Liver (tissue), 9 donors: ENCODE results near the gene LILRB5. TPM values are rescaled to one million over a fixed set of nuclear protein-coding genes. Genes with fewer than 3 reads are reported as not detected.
A peak's percentile ranks its signal among the peaks of the same experiment; 100 is the strongest.

Source experiments
- DNase-seq: peaks from one replicate; pipeline ENCODE4 v3.0.0-alpha.2; 2017; ENCODE audit warnings: low spot score
- H3K27ac ChIP-seq, 2 donors: one replicate each; pipeline ENCODE4 v1.7.0; 2013; ENCODE audit warnings: inconsistent platforms in 2 of 2, low read length in 2 of 2, control low read depth in 1 of 2, low read depth in 1 of 2, mild to moderate bottlenecking in 1 of 2
- H3K27me3 ChIP-seq, 4 donors: one replicate each; pipeline versions ENCODE4 v1.6.1 to v1.7.0; 2013; ENCODE audit warnings: low read length in 3 of 4, inconsistent platforms in 1 of 4, mild to moderate bottlenecking in 1 of 4, moderate library complexity in 1 of 4; ENCODE audit not compliant: control insufficient read depth in 4 of 4, insufficient read depth in 4 of 4
- H3K36me3 ChIP-seq, 4 donors: one replicate each; pipeline versions ENCODE4 v1.6.1 to v1.7.0; 2013; ENCODE audit warnings: low read length in 3 of 4, mild to moderate bottlenecking in 3 of 4, low read depth in 1 of 4, moderate library complexity in 1 of 4; ENCODE audit not compliant: control insufficient read depth in 4 of 4, insufficient read depth in 3 of 4
- H3K4me1 ChIP-seq, 4 donors: one replicate each; pipeline versions ENCODE4 v1.6.1 to v1.7.0; 2013; ENCODE audit warnings: low read length in 3 of 4, mild to moderate bottlenecking in 3 of 4, moderate library complexity in 1 of 4; ENCODE audit not compliant: control insufficient read depth in 4 of 4, insufficient read depth in 4 of 4
- H3K4me3 ChIP-seq, 3 donors: one replicate each; pipeline versions ENCODE4 v1.6.1 to v1.7.0; 2013; ENCODE audit warnings: low read length in 3 of 3, control low read depth in 1 of 3, low read depth in 1 of 3, mild to moderate bottlenecking in 1 of 3
- H3K9ac ChIP-seq, 2 donors: one replicate each; pipeline ENCODE4 v1.7.0; 2013; ENCODE audit warnings: low read length in 2 of 2, mild to moderate bottlenecking in 2 of 2, moderate library complexity in 2 of 2, control low read depth in 1 of 2, low read depth in 1 of 2
- H3K9me3 ChIP-seq, 4 donors: one replicate each; pipeline versions ENCODE4 v1.6.1 to v1.7.0; 2013; ENCODE audit warnings: low read length in 3 of 4; ENCODE audit not compliant: control insufficient read depth in 4 of 4
- ATF3 ChIP-seq: IDR thresholded peaks from 2 replicates; pipeline ENCODE4 v1.6.1; 2016; ENCODE audit warnings: antibody characterized with exemption
- EGR1 ChIP-seq, 2 donors: IDR thresholded peaks; 2 replicates each; pipeline ENCODE4 v1.6.1; 2016 to 2018; ENCODE audit warnings: antibody characterized with exemption in 2 of 2, low read depth in 2 of 2
- FOXA1 ChIP-seq: IDR thresholded peaks from 2 replicates; pipeline ENCODE4 v1.6.1; 2016; ENCODE audit warnings: antibody characterized with exemption
- FOXA2 ChIP-seq: IDR thresholded peaks from 2 replicates; pipeline ENCODE4 v1.6.1; 2016; ENCODE audit warnings: antibody characterized with exemption
- GABPA ChIP-seq, 2 donors: IDR thresholded peaks in 1 of 2; conservative IDR thresholded peaks in 1 of 2; 2 replicates each; pipeline ENCODE4 v1.6.1; 2016; ENCODE audit warnings: antibody characterized with exemption in 2 of 2, mild to moderate bottlenecking in 1 of 2, moderate library complexity in 1 of 2
- HNF4A ChIP-seq, 2 donors: conservative IDR thresholded peaks; 2 replicates each; pipeline ENCODE4 v1.6.1; 2016; ENCODE audit warnings: antibody characterized with exemption in 2 of 2, mild to moderate bottlenecking in 2 of 2
- HNF4G ChIP-seq: IDR thresholded peaks from 2 replicates; pipeline ENCODE4 v1.6.1; 2016; ENCODE audit warnings: antibody characterized with exemption
- JUND ChIP-seq, 2 donors: IDR thresholded peaks; 2 replicates each; pipeline ENCODE4 v1.6.1; 2016; ENCODE audit warnings: antibody characterized with exemption in 2 of 2
- MAX ChIP-seq: IDR thresholded peaks from 2 replicates; pipeline ENCODE4 v1.6.1; 2016; ENCODE audit warnings: antibody characterized with exemption
- NR2F2 ChIP-seq: IDR thresholded peaks from 2 replicates; pipeline ENCODE4 v1.6.1; 2016; ENCODE audit warnings: antibody characterized with exemption
- RAD21 ChIP-seq, 2 donors: IDR thresholded peaks; 2 replicates each; pipeline ENCODE4 v1.6.1; 2016; ENCODE audit warnings: antibody characterized with exemption in 2 of 2, mild to moderate bottlenecking in 2 of 2
- REST ChIP-seq: IDR thresholded peaks from 2 replicates; pipeline ENCODE4 v1.6.1; 2016; ENCODE audit warnings: antibody characterized with exemption, mild to moderate bottlenecking
- RXRA ChIP-seq, 2 donors: IDR thresholded peaks; 2 replicates each; pipeline ENCODE4 v1.6.1; 2017 to 2018; ENCODE audit warnings: antibody characterized with exemption in 2 of 2, mild to moderate bottlenecking in 1 of 2
- SP1 ChIP-seq: IDR thresholded peaks from 2 replicates; pipeline ENCODE4 v1.6.1; 2018; ENCODE audit warnings: antibody characterized with exemption, mild to moderate bottlenecking
- TAF1 ChIP-seq: conservative IDR thresholded peaks from 2 replicates; pipeline ENCODE4 v1.6.1; 2016; ENCODE audit warnings: antibody characterized with exemption, mild to moderate bottlenecking
- YY1 ChIP-seq: IDR thresholded peaks from 2 replicates; pipeline ENCODE4 v1.6.1; 2016; ENCODE audit warnings: antibody characterized with exemption, mild to moderate bottlenecking
- ZBTB33 ChIP-seq: IDR thresholded peaks from 2 replicates; pipeline ENCODE4 v1.6.1; 2016; ENCODE audit warnings: antibody characterized with exemption
- WGBS: extraction: QIAGEN DNeasy Blood & Tissue Kit; methylation state at CpG from one replicate; pipeline ENCODE4 v1.1.7; 2013; 5-methylcytosine and 5-hydroxymethylcytosine counted together
- polyA plus RNA-seq, 2 donors: library from polyadenylated mRNA; stranded (reverse) in 1 of 2; unstranded in 1 of 2; fragments of 200-250 nt in 1 of 2; fragments of >200 nt in 1 of 2; fragmentation: Nextera tagmentation in 1 of 2; extraction: Ambion mirVana in 1 of 2; gene quantifications; one replicate each; pipeline versions ENCODE4 v1.2.1 to v1.2.3, GENCODE V29; 2013 to 2015
- total RNA-seq, 2 donors: library from RNA; depleted of rRNA; stranded (reverse); fragments of >200 nt; gene quantifications; one replicate each; pipeline ENCODE4 v1.2.3, GENCODE V29; 2014
- TF ChIP-seq, protein P1 (sequence below): fragments of 150-350 bp; IDR thresholded peaks from 2 replicates; pipeline ENCODE4 v1.5.1; 2017; ENCODE audit warnings: improper control_type of control experiment, low read depth, low read length; ENCODE audit not compliant: missing input control
- donor health status: healthy.
- donor health status: healthy.
- donor health status: healthy.
- donor health status: healthy.
- donor health status: healthy.

Gene LILRB5
- total and polyA plus RNA-seq, 4 donors: 5.1 to 10.8 (median 6.3) TPM

DNA sequence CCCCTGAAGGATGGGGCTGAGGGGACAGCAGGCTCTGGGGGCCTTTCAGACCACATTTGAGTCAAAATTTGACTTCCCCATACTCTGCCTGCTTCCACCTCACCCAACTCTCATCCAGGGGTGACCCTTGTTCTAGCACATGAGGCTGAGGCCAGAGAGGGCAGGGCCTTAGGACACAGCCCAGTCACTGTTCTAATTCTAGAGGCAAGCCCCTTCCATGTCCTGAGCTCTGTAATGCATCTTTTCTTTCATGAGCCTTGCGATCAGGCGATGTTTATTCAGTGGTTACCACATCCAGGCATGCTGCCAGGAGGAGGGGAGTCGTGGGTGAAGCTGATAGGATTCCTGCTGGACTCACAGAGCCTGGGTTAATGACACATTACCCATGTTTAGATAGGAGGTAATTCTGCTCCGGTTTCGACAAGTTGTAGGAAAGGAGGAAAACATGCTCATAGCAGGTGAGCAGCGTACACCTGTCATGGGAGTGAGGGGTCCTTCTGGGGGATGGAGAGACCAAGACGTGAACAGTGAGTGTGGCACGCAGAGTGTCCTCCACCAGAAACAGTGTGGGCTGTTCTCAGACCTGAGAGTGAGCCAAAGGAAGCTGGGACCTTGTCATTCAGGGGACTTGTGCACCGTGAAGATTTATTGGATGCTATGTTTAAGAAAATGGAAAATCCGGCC, 47.1 kb downstream of the LILRB5 start:
- Histone ChIP-seq H3K9me3 (no peaks in the 10 kb centered on the region), H3K4me1 (peaks cover 29 to 66% (median 54%) of the 10 kb centered on the region in 4 donors), H3K9ac (peak overlapping the region; percentile 40 to 52), H3K27ac (peak overlapping the region; percentile 88 to 94), H3K27me3 (no peaks in the 10 kb centered on the region), H3K4me3 (peak overlapping the region in 2 of 3 donors; percentile 21 to 29), H3K36me3 (peaks cover 13 to 24% (median 20%) of the 10 kb centered on the region in 4 donors)
- WGBS: 11% methylated on average over 10 of the region's 10 CpGs
- TF ChIP-seq, protein P1, sequence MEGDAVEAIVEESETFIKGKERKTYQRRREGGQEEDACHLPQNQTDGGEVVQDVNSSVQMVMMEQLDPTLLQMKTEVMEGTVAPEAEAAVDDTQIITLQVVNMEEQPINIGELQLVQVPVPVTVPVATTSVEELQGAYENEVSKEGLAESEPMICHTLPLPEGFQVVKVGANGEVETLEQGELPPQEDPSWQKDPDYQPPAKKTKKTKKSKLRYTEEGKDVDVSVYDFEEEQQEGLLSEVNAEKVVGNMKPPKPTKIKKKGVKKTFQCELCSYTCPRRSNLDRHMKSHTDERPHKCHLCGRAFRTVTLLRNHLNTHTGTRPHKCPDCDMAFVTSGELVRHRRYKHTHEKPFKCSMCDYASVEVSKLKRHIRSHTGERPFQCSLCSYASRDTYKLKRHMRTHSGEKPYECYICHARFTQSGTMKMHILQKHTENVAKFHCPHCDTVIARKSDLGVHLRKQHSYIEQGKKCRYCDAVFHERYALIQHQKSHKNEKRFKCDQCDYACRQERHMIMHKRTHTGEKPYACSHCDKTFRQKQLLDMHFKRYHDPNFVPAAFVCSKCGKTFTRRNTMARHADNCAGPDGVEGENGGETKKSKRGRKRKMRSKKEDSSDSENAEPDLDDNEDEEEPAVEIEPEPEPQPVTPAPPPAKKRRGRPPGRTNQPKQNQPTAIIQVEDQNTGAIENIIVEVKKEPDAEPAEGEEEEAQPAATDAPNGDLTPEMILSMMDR: no peak
- TF ChIP-seq REST (peak; percentile 75), HNF4G (peak; percentile 14), TAF1 (peak; percentile 57), FOXA2 (peak; percentile 97), HNF4A (conservative IDR thresholded peaks at IDR 0.05) (peak; percentile 82 to 86), GABPA (IDR thresholded peaks at IDR 0.05 in 1 of 2, conservative IDR thresholded peaks at IDR 0.05 in 1 of 2) (peak in 1 of 2 donors; percentile 63), JUND (IDR thresholded peaks at IDR 0.05) (peak; percentile 60 to 94), YY1 (peak; percentile 84), MAX (peak; percentile 94), NR2F2 (peak; percentile 84), RAD21 (IDR thresholded peaks at IDR 0.05) (peak; percentile 45 to 52), SP1 (peak; percentile 98), ATF3 (peak; percentile 82), EGR1 (IDR thresholded peaks at IDR 0.05; ENCODE audit: low read depth in 2 of 2) (no peak), FOXA1 (peak; percentile 94), RXRA (IDR thresholded peaks at IDR 0.05) (peak; percentile 94 to 97), ZBTB33 (peak; percentile 94)
- DNase-seq: peak; percentile 85
